Fibroblast of villous mesenchyme (primary cell): ENCODE results near the gene EPB41L4B. TPM values are rescaled to one million over a fixed set of nuclear protein-coding genes. Genes with fewer than 3 reads are reported as not detected.

ENCODE experiments used
- DNase-seq: peaks from one replicate; pipeline ENCODE4 v3.0.0-alpha.2; 2010; ENCODE audit warnings: low read depth
- H3K4me3 ChIP-seq: 2 replicates; pipeline ENCODE4 v1.5.1; 2011; ENCODE audit warnings: low read depth, mild to moderate bottlenecking, low read length
- CTCF ChIP-seq: IDR thresholded peaks from 2 replicates; pipeline ENCODE4 v1.5.1; 2012; ENCODE audit warnings: low read depth, mild to moderate bottlenecking, low read length; ENCODE audit not compliant: insufficient read depth
- total RNA-seq: library from RNA; depleted of rRNA; stranded (reverse); fragments of >200 nt; gene quantifications from 2 replicates; pipeline ENCODE4 v1.2.3, GENCODE V29; 2012

Gene EPB41L4B
- total RNA-seq, 1 donor, result under 0.01 TPM

- no peak for DNase-seq
- TF ChIP-seq CTCF, result no peak
- H3K4me3 ChIP-seq, result no peak overlapping the region
Measured at GRCh38 chr9:109238655-109239054, 82.2 kb downstream of the EPB41L4B start.

GRCh38 chr9:109238125-109238524 lies 82.7 kb downstream of the EPB41L4B start:
- no peak overlapping the region for H3K4me3 ChIP-seq
- TF ChIP-seq CTCF, result no peak
- no peak for DNase-seq

GRCh38 chr9:109232449-109233237 lies 88.2 kb downstream of the EPB41L4B start:
- no peak overlapping the region for H3K4me3 ChIP-seq
- TF ChIP-seq CTCF, result no peak
- peak; percentile 10 for DNase-seq

- TF ChIP-seq CTCF, result no peak
- DNase-seq, result no peak
- no peak overlapping the region for H3K4me3 ChIP-seq
Measured at GRCh38 chr9:109231593-109231992, 89.3 kb downstream of the EPB41L4B start.

GRCh38 chr9:109230277-109230676 lies 90.6 kb downstream of the EPB41L4B start:
- no peak for TF ChIP-seq CTCF
- DNase-seq, result no peak
- no peak overlapping the region for H3K4me3 ChIP-seq

GRCh38 chr9:109229682-109230081 lies 91.2 kb downstream of the EPB41L4B start:
- DNase-seq, result no peak
- no peak for TF ChIP-seq CTCF
- H3K4me3 ChIP-seq, result no peak overlapping the region
